Vagina (tissue), 2 donors: ENCODE measurements around the gene SLC1A3. TPM values are rescaled to one million over a fixed set of nuclear protein-coding genes. Genes with fewer than 3 reads are reported as not detected.

ENCODE experiments used
- DNase-seq, 2 donors: peaks; one replicate each; pipeline ENCODE4 v3.0.0-alpha.2; 2017; ENCODE audit errors: extremely low spot score in 2 of 2
- H3K27ac ChIP-seq: fragments of 200-600 bp; sonication (generic); one replicate; pipeline ENCODE4 v1.5.1; 2019
- H3K27me3 ChIP-seq: fragments of 200-600 bp; sonication (generic); one replicate; pipeline ENCODE4 v1.5.1; 2019
- H3K36me3 ChIP-seq, 2 donors: fragments of 200-600 bp; sonication (generic); one replicate each; pipeline ENCODE4 v1.5.1; 2017 to 2019
- H3K4me1 ChIP-seq: fragments of 200-600 bp; sonication (generic); one replicate; pipeline ENCODE4 v1.5.1; 2019
- H3K4me3 ChIP-seq, 2 donors: fragments of 200-600 bp; sonication (generic); 1 replicate in 1 of 2; 2 replicates in 1 of 2; pipeline ENCODE4 v1.5.1; 2016 to 2019
- H3K9me3 ChIP-seq: fragments of 200-600 bp; sonication (generic); one replicate; pipeline ENCODE4 v1.5.1; 2019
- CTCF ChIP-seq, 3 experiments: fragments of 450-650 bp in 2 of 3; fragments of 200-600 bp in 1 of 3; sonication (generic) in 1 of 3; IDR thresholded peaks; one replicate each; pipeline ENCODE4 v1.5.1; 2017 to 2019; ENCODE audit warnings: antibody characterized with exemption in 3 of 3, mild to moderate bottlenecking in 2 of 3, moderate library complexity in 2 of 3
- POLR2A ChIP-seq, 2 donors: fragments of 450-650 bp; IDR thresholded peaks; one replicate each; pipeline ENCODE4 v1.6.1; 2017; ENCODE audit warnings: antibody characterized with exemption in 2 of 2, mild to moderate bottlenecking in 2 of 2, moderate library complexity in 2 of 2
- POLR2AphosphoS5 ChIP-seq, 2 donors: sonication (generic); formaldehyde crosslinking; IDR thresholded peaks; one replicate each; pipeline ENCODE4 v1.9.0; 2017; ENCODE audit warnings: antibody characterized with exemption in 2 of 2, mild to moderate bottlenecking in 2 of 2, low read depth in 1 of 2; ENCODE audit not compliant: insufficient read depth in 1 of 2
- intact Hi-C: fragments of 100-400 bp; cut with DNase I; formaldehyde crosslinking; loops from one replicate; pipeline ENCODE4 v1.15.1; 2023
- total RNA-seq: library from RNA; depleted of rRNA; stranded (reverse); fragments of >200 nt; gene quantifications from one replicate; pipeline ENCODE4 v1.2.3, GENCODE V29; 2016

Gene SLC1A3
- total RNA-seq, 1 donor from 2014 or later: 18.9 TPM

- H3K27ac ChIP-seq: no peak overlapping the region
- no peaks in the 10 kb centered on the region for H3K9me3 ChIP-seq
- TF ChIP-seq POLR2A (IDR thresholded peaks at IDR 0.05) (no peak), CTCF (IDR thresholded peaks at IDR 0.05) (no peak), POLR2AphosphoS5 (IDR thresholded peaks at IDR 0.05; ENCODE audit: insufficient read depth in 1 of 2, low read depth in 1 of 2) (no peak)
- DNase-seq: no peak
- no peaks in the 10 kb centered on the region for H3K27me3 ChIP-seq
- intact Hi-C loops: no loop called here
- no peak overlapping the region for H3K4me3 ChIP-seq
- H3K4me1 ChIP-seq: no peaks in the 10 kb centered on the region
- no peaks in the 10 kb centered on the region for H3K36me3 ChIP-seq
These were observed 64.1 kb downstream of the SLC1A3 start for GRCh38 chr5:36670548-36670947.

- H3K4me3 ChIP-seq: no peak overlapping the region
- DNase-seq: no peak
These were observed 68.9 kb downstream of the SLC1A3 start for GRCh38 chr5:36675282-36675681.

GRCh38 chr5:36679221-36679989 lies 73.0 kb downstream of the SLC1A3 start:
- DNase-seq: no peak
- intact Hi-C loops: no loop called here
- Histone ChIP-seq H3K27me3 (no peaks in the 10 kb centered on the region), H3K36me3 (no peaks in the 10 kb centered on the region), H3K27ac (no peak overlapping the region), H3K4me1 (no peaks in the 10 kb centered on the region), H3K4me3 (no peak overlapping the region), H3K9me3 (no peaks in the 10 kb centered on the region)
- TF ChIP-seq POLR2A (IDR thresholded peaks at IDR 0.05) (no peak), POLR2AphosphoS5 (IDR thresholded peaks at IDR 0.05; ENCODE audit: insufficient read depth in 1 of 2, low read depth in 1 of 2) (no peak), CTCF (IDR thresholded peaks at IDR 0.05) (no peak)

More at GRCh38 chr5:36675282-36675681, 68.9 kb downstream of the SLC1A3 start:
- H3K4me1 ChIP-seq: no peaks in the 10 kb centered on the region
- no peak for TF ChIP-seq POLR2A (IDR thresholded peaks at IDR 0.05)
- no peak for TF ChIP-seq CTCF (IDR thresholded peaks at IDR 0.05)
- no peak for TF ChIP-seq POLR2AphosphoS5 (IDR thresholded peaks at IDR 0.05; ENCODE audit: insufficient read depth in 1 of 2, low read depth in 1 of 2)
- no peak overlapping the region for H3K27ac ChIP-seq
- no peaks in the 10 kb centered on the region for H3K36me3 ChIP-seq
- no peaks in the 10 kb centered on the region for H3K27me3 ChIP-seq
- H3K9me3 ChIP-seq: no peaks in the 10 kb centered on the region
- intact Hi-C loops: no loop called here

- intact Hi-C loops: no loop called here
- no peak for DNase-seq
- H3K9me3 ChIP-seq: no peaks in the 10 kb centered on the region
- no peak overlapping the region for H3K4me3 ChIP-seq
- no peak overlapping the region for H3K27ac ChIP-seq
- no peaks in the 10 kb centered on the region for H3K36me3 ChIP-seq
- no peaks in the 10 kb centered on the region for H3K4me1 ChIP-seq
- no peaks in the 10 kb centered on the region for H3K27me3 ChIP-seq
- no peak for TF ChIP-seq POLR2AphosphoS5 (IDR thresholded peaks at IDR 0.05; ENCODE audit: insufficient read depth in 1 of 2, low read depth in 1 of 2)
- no peak for TF ChIP-seq POLR2A (IDR thresholded peaks at IDR 0.05)
- no peak for TF ChIP-seq CTCF (IDR thresholded peaks at IDR 0.05)
These were observed 73.7 kb downstream of the SLC1A3 start for GRCh38 chr5:36680066-36680465.

- DNase-seq: no peak
- intact Hi-C loops: no loop called here
- TF ChIP-seq POLR2A (IDR thresholded peaks at IDR 0.05): no peak
- TF ChIP-seq CTCF (IDR thresholded peaks at IDR 0.05): no peak
- no peak for TF ChIP-seq POLR2AphosphoS5 (IDR thresholded peaks at IDR 0.05; ENCODE audit: insufficient read depth in 1 of 2, low read depth in 1 of 2)
- no peaks in the 10 kb centered on the region for H3K36me3 ChIP-seq
- H3K4me1 ChIP-seq: no peaks in the 10 kb centered on the region
- no peaks in the 10 kb centered on the region for H3K9me3 ChIP-seq
- no peaks in the 10 kb centered on the region for H3K27me3 ChIP-seq
- no peak overlapping the region for H3K4me3 ChIP-seq
- H3K27ac ChIP-seq: no peak overlapping the region
These were observed 75.3 kb downstream of the SLC1A3 start for GRCh38 chr5:36681711-36682110.
